Thoracic aorta (tissue), 2 donors: ENCODE data around the gene FARP1. TPM values are rescaled to one million over a fixed set of nuclear protein-coding genes. Genes with fewer than 3 reads are reported as not detected.

Experiments
- ATAC-seq: fragments of 150-250 bp; one replicate; pipeline ENCODE4 v1.8.0; 2017; ENCODE audit warnings: low read depth; ENCODE audit not compliant: insufficient number of reproducible peaks, low FRiP score
- DNase-seq: peaks from one replicate; pipeline ENCODE4 v3.0.0-alpha.2; 2020; ENCODE audit warnings: low spot score
- H3K27ac ChIP-seq, 2 donors: fragments of 200-600 bp; sonication (generic); 1 replicate in 1 of 2; 2 replicates in 1 of 2; pipeline ENCODE4 v1.5.1; 2016; ENCODE audit warnings: mild to moderate bottlenecking in 2 of 2, moderate library complexity in 2 of 2
- H3K27me3 ChIP-seq: fragments of 200-600 bp; sonication (generic); replicated peaks from 2 replicates; pipeline ENCODE4 v1.6.0; 2016; ENCODE audit warnings: mild to moderate bottlenecking; ENCODE audit not compliant: insufficient read depth
- H3K36me3 ChIP-seq: fragments of 200-600 bp; sonication (generic); one replicate; pipeline ENCODE4 v1.5.1; 2016
- H3K4me1 ChIP-seq, 2 donors: fragments of 200-600 bp; sonication (generic); 1 replicate in 1 of 2; 2 replicates in 1 of 2; pipeline versions ENCODE4 v1.5.1 to v1.6.0; 2016; ENCODE audit warnings: low read depth in 2 of 2, mild to moderate bottlenecking in 1 of 2; ENCODE audit not compliant: control insufficient read depth in 1 of 2
- H3K4me3 ChIP-seq: fragments of 200-600 bp; sonication (generic); 2 replicates; pipeline ENCODE4 v1.5.1; 2016; ENCODE audit warnings: mild to moderate bottlenecking
- H3K9me3 ChIP-seq: fragments of 200-600 bp; sonication (generic); 2 replicates; pipeline ENCODE4 v1.5.1; 2016
- CTCF ChIP-seq: fragments of 200-600 bp; sonication (generic); IDR thresholded peaks from one replicate; pipeline ENCODE4 v1.5.1; 2019; ENCODE audit warnings: antibody characterized with exemption
- total RNA-seq, 2 donors: library from RNA; depleted of rRNA; stranded (reverse); fragments of >200 nt; gene quantifications; one replicate each; pipeline versions ENCODE4 v1.1.0 to v1.2.3, GENCODE V29; 2016

The FARP1 gene
- total RNA-seq, 2 donors from 2014 or later = 17.6 to 30.3 TPM

DNA sequence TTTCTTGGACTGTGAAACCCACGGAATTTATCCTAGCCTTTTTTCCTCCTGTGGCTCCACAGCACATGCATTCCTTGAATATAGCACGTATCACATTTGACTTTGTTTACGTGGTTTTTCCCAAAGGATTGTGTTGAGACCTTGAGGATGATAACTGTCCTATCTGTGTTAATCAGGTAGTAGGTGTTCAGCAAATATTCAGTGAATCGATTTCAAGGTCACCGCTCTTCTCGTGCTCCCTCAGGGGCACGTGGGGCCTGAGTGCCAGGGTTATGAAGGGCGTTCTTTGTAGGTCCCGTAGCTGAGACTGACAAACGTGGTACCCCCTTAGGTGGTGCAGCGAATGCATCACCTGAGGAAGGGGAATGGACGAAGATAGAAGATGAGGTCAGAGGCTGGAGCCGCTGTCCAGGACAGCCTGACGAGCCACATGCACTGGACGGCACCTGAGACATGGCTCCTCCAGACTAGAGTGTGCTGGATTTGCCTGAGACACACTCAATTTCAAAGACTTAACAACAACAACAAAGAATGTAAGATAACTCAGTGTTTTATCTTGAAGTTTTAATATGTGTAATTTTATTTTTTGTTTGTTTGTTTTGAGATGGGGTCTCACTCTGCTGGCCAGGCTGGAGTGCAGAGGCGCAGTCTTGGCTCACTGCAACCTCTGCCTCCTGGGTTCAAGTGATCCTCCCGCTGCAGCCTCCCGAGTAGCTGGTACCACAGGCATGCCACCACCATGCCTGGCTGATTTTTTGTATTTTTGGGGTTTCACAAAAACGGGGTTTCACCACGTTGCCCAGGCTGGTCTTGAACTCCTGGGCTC lies 165.4 kb downstream of the FARP1 start:
- Histone ChIP-seq H3K4me3 (no peak overlapping the region), H3K27ac (no peak overlapping the region), H3K36me3 (no peaks in the 10 kb centered on the region), H3K9me3 (no peaks in the 10 kb centered on the region), H3K27me3 (no peaks in the 10 kb centered on the region), H3K4me1 (no peaks in the 10 kb centered on the region)
- ATAC-seq (no peak), DNase-seq (no peak)
- TF ChIP-seq CTCF = no peak

- no peak for ATAC-seq
- H3K27ac ChIP-seq = no peak overlapping the region
- no peak for DNase-seq
- no peak overlapping the region for H3K4me3 ChIP-seq
- no peaks in the 10 kb centered on the region for H3K36me3 ChIP-seq
- no peaks in the 10 kb centered on the region for H3K27me3 ChIP-seq
- H3K4me1 ChIP-seq = no peaks in the 10 kb centered on the region
- no peak for TF ChIP-seq CTCF
- no peaks in the 10 kb centered on the region for H3K9me3 ChIP-seq
Observed at GRCh38 chr13:98309569-98310335, 166.9 kb downstream of the FARP1 start.

DNA sequence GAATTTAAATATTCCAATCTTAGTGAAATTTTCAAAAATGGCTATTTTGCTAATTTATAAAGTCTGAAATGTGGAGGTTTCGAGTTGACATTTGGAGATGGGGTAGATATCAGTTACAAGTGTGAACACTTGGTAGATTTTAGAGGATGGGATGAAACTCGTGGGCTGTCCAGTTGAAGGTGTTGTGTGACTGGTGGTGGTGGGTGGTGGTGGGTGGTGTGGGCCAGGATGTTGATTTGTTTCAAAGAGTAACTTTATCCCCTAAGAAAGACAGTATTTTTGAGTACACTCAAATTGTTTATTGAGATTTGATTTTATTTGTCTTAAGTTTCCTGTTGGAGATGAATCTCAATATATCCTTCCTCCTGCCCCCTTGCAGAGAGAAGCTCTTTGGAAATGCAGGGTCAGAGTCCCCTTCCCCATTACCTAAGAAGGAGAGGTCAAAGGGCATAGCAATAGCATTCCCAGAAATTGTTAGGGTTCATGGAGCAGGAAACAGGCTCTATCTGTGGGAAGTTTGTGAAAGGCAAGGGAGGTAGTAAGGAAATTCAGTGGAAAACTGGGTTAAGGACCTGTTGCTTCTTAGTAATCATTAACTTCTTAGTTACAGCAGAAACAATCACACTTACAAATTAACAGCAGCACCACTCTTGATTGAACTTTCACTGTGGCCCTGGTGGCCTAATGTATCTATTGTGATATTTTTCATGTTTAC lies 167.7 kb downstream of the FARP1 start:
- H3K27me3 ChIP-seq = no peaks in the 10 kb centered on the region
- DNase-seq (no peak), ATAC-seq (no peak)
- no peaks in the 10 kb centered on the region for H3K36me3 ChIP-seq
- H3K27ac ChIP-seq = no peak overlapping the region
- no peak for TF ChIP-seq CTCF
- H3K4me1 ChIP-seq = no peaks in the 10 kb centered on the region
- H3K9me3 ChIP-seq = no peaks in the 10 kb centered on the region
- H3K4me3 ChIP-seq = no peak overlapping the region

GRCh38 chr13:98311200-98311548 lies 168.3 kb downstream of the FARP1 start:
- H3K9me3 ChIP-seq = no peaks in the 10 kb centered on the region
- DNase-seq (no peak), ATAC-seq (no peak)
- H3K4me1 ChIP-seq = no peaks in the 10 kb centered on the region
- H3K27me3 ChIP-seq = no peaks in the 10 kb centered on the region
- TF ChIP-seq CTCF = no peak
- no peak overlapping the region for H3K4me3 ChIP-seq
- no peak overlapping the region for H3K27ac ChIP-seq
- H3K36me3 ChIP-seq = no peaks in the 10 kb centered on the region

DNA sequence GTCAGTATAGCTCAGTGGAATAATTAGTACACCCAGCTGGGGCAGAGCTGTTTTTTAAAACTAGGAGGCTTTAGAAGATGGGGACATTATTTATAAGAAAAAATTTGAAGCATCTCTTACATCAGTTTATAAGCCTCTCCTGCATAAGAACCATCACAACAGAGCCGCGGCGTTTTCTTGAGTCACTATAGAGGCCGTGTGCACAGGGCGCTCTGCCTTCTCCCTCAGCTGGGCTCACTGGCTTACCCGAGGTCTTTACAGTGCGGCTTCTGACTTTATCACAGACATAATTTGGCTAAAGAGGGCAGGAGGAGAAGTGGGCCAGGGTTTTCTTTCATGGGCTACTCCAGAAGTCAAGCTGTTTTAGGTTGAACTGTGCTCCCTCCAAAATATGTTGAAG lies 169.7 kb downstream of the FARP1 start:
- DNase-seq = no peak
- Histone ChIP-seq H3K9me3 (no peaks in the 10 kb centered on the region), H3K36me3 (no peaks in the 10 kb centered on the region), H3K27me3 (no peaks in the 10 kb centered on the region), H3K4me3 (no peak overlapping the region), H3K27ac (no peak overlapping the region), H3K4me1 (no peaks in the 10 kb centered on the region)
- ATAC-seq = no peak
- no peak for TF ChIP-seq CTCF
